Middle frontal gyrus (tissue), 1 donor: ENCODE results near the gene ARHGAP8.

Experiments
- DNase-seq: peaks from one replicate; pipeline ENCODE4 v3.0.0-alpha.2; 2015; ENCODE audit warnings: low spot score; ENCODE audit errors: extremely low spot score

The ARHGAP8 gene

DNA sequence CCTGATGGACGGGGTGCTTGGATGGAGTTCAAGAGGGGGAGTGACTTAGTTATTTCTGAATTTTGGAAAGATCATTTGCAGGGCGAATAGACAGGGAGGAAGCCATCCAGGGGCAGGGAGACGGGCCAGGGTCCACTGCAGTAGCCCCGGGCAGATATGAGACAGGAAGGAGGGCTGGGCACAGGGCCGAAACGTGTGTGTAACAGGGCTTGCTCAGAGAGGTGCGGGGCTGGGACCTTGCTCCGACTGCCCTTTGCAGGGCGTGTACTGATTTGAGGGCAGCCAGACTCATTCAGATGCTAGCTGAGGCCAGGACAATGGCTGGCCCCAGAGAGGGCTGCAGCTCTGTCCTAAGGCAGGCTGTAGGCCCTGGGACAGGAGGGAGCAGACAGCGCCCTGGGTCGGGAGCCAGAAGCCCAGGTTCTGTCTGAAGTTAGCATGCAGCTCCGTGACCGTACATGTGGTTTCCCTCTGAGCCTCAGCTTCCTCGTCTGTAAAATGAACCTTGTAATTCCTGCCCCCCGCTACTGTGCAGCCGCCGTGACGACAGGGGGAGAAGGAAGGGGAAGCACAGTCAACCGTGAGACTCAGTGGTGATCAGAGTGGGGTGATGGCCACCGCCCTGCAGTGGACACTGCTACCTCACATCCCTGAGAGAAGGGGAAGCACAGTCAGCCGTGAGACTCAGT lies 154.0 kb downstream of the ARHGAP8 start:
- no peak for DNase-seq

DNA sequence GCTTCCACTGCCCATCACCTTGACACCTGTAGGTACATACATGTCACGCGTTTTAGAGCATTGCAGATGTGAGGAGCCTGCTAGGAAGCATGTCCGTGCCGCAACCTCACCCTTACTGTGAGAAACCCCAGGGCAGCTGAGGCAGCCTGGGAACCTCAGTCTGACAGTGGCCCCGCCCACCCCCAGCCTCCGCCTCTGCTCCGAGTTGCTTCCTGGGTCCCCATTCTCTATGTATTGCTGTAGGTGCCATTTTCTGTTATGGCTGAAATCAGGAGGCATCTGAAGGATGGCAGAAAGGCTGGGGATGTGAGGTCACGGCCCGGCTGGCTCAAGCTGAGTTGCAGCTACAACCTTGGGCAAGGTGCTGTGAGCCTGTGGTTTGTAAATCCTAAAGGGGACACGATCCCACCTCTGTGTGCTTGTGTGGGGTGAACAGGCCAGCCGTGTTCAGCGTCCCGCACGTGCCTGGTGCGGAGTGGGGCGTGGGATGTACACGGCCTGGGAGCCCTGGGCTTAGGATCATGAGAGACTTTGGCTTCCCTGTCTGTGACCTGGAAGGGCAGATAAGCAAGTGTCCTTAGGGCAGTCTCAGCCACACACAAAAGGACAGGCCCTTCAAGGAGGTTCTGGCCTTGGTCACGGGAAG lies 154.7 kb downstream of the ARHGAP8 start:
- no peak for DNase-seq

DNA sequence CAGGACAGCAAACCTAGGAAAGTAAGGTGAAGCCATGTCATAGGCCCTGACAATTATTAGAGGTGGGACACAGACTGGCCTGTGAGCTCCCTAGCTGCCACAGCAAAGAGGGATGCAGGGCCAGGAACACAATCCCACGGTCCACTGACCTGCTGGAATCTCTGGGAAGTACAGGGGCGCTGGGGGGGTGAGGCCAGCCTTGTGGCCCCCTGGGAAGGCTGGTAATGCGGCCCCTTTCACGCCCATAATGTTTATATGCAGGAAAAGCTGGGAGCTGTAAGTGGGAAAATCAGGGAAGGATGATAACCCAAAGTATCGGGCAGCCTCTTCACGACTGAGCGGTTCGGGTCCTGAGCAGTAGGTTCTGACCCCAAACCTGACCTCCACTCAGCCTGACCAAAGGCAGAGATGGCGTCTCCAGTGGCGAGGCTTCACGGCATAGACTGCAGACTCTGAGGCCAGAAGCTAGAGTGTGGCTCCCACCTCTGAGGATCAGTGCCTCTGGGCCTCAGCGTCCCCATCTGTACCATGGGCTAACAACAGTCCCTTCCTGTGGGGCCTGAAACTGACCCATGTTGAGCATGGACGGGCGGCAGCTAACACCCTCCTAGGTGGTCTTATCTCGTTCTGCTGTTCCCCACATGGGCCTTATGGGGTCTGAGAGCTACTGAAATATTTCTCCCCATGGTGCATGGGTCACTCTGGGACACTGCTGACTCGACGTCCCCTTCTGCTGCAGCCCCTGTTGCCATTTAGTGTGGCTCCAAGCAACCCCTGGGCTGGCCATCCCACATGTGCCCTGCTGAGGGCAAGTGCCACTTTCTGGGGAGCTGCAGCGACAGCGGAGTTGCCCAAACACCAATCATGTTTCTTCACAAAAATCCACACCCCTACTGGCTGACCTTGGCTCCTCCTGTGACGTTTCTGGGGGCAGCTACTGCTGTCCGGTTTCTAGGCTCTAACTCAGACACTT lies 155.7 kb downstream of the ARHGAP8 start:
- DNase-seq: no peak

DNA sequence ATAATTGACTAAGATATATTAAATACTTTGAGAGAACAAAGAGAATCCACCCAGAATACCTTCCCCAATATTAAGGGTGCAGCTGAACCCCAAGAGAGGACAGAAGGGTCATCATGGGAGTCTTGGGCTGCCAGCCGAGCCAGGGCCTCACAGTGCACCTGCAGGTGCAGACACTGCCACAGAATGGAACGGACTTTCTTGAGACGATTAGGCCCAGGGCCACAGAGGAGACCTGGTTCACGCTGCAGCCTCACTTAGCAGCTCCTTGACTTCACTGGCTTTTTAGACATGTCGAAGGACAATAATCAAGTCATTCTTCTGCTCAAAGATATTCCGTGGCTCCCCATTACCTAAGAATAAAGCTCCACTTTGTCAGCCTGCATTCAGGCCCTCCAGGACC lies 156.9 kb downstream of the ARHGAP8 start:
- no peak for DNase-seq
